GM21423 (cell line): ENCODE results near the gene A4GALT.
"Not testable (repeated sequence)": the region's sequence is repeated elsewhere in the genome, so short reads cannot be mapped to it uniquely, and the experiment has no call there.

ENCODE experiments used
- ATAC-seq: cut with Tn5 transposase; IDR thresholded peaks from one replicate; pipeline ENCODE4 v1.9.1; 2021; ENCODE audit warnings: mild to moderate bottlenecking, moderate library complexity; ENCODE audit not compliant: unreplicated experiment

Gene A4GALT

DNA sequence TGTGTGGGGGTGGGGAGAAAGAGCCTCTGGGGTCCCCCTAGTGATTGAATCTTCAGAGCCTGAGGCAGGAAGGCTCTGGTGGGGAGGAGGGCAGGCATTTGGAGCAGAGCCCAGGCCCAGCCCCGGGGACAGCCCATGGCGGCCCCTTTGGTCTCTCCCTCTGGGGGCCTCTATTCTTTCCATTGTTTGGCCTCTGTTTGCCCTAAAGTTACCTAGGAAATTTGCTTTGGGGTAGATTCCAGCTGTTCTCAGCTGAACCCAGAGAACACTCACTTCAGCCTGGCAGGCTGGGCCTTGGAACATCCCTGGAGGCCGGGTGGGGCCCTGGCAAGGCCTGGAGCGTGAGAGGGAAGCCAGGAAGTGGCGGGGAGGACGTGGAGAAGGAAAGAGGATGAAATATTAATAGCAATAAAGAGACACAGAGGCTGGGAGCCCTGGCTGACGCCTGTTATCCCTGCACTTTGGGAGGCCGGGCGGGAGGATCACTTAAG, 22.9 kb upstream of the A4GALT start:
- no peak for ATAC-seq

DNA sequence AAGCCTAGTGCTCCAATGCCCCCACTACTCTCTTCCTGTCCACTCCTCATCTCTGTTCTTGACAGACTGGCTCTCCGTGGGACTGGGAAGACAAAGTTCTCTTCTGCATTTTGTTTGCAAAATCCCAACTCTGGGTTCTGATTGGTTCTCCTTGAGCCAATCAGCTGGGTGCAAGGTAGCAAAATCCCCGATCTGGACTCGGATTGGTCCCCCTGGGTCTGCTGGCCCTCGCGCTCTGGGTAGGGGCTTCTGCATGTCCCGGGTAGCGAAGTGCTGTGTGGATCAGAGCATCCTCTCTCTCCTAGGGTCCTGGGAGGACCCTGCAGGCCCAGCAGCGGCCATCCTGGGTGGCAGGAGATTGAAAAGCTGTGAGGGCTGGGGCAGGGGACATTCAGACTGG, 22.3 kb upstream of the A4GALT start:
- no peak for ATAC-seq

DNA sequence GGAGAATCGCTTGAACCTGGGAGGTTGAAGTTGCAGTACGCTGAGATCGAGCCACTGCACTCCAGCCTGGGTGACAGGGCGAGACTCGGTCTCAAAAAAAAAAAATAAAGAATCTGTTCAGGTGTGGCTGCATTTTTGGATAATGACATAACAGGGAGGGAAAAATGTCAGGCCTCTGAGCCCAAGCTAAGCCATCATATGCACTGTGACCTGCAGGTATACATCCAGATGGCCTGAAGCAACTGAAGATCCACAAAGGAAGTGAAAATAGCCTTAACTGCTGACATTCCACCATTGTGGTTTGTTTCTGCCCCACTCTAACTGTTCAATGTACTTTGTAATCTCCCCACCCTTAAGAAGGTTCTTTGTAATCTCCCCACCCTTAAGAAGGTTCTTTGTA, 19.6 kb upstream of the A4GALT start:
- ATAC-seq = not testable (repeated sequence)

DNA sequence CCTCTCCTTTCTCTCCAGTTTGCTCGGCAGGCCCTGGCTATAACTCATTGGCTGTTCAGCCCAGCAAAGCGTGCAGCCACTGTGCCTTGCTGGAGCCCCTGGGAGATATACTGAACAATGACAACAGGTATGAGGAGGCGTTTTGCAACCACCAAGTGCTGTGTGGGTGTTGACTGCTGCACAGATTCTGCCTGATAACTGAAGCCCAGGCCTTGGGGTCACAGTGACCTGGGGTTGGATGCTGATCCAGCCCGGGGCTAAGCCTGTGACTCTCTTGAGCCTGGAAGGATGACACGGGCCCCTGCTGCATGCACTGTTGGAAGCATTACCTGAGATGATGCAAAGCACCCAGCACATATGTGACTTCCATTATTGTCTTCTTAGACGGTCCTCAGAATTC, 13.7 kb upstream of the A4GALT start:
- no peak for ATAC-seq

DNA sequence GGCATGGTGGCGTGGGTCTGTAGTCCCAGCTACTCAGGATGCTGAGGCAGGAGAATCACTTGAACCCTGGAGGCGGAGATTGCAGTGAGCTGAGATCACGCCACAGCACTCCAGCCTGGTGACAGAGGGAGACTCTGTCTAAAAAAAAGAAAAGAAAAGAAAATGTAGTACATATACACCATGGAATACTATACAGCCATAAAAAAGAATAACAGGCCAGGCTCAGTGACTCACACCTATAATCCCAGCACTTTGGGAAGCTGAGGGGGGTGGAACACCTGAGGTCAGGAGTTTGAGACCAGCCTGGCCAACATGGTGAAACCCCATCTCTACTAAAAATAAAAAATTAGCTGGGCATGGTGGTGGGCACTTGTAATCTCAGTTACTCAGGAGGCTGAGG, 12.7 kb upstream of the A4GALT start:
- not testable (repeated sequence) for ATAC-seq

DNA sequence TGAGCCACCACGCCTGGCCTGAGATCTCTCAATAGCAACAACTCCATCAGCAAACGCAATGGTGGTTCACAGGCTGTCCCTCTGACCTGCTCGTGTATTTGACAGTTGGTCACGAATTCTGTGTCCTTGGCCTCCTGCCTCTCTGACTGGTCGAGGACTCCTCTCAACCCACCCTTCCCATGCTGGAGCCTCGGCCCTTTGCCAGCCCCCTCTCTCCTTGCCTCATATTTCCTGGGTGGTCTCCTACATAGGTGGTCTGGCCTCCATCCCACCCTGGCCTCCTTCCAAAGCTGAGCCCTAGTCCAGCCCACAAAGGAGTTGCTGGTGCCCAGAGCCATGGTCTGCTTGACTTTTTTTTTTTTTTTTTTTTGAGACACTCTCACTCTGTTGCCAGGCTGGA, 11.4 kb upstream of the A4GALT start:
- no peak for ATAC-seq

DNA sequence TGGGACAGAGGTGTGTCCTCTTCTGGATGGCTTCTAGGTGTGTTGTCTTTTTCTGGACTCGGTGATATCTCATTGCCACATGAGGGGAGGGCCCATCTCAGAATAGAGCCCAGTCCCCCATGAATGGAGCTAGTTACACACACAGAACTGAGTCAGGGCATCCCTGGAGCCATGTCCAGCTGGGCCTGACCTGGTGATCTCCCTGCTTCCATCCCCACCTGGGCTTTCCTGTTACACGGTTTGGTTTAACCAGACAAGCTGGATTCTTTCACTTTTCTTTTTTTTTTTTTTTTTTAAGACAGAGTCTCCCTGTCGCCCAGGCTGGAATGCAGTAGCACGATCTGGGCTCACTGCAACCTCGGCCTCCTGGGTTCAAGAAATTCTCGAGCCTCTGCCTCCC, 6.1 kb upstream of the A4GALT start:
- no peak for ATAC-seq

DNA sequence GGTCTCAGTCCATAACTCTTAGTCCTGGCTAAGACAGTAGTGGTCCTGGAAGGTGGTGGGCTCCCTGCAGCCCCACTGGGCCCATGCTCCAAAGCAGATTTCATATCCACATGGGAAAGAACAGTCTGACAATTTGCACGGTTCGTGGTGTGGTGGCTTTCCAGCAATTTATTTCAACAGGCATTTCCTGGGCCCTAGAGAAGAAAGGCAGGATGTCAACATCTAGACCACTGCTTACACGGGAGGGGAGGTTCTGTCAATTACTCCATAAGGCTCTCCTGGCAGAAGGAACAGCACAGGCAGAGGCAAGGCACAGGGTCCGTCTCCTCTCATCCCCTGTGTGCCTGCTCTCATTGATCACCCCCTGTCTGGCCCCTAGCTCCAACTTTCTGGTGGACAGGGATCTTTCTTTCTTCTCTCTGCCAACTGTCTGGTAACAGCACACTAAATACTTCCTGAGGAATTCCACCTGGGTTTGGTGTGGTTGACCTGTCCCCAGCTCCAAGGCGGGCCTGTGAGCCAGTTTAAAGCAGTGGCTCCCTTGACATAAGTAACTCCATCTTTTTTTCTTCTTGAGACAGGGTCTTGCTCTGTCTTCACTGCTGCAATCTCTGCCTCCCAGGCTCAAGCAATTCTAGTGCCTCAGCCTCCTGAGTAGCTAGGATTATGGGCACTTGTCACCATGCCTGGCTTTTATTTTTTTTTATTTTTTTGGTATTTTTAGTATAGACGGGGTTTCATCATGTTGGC, 5.1 kb upstream of the A4GALT start:
- no peak for ATAC-seq

DNA sequence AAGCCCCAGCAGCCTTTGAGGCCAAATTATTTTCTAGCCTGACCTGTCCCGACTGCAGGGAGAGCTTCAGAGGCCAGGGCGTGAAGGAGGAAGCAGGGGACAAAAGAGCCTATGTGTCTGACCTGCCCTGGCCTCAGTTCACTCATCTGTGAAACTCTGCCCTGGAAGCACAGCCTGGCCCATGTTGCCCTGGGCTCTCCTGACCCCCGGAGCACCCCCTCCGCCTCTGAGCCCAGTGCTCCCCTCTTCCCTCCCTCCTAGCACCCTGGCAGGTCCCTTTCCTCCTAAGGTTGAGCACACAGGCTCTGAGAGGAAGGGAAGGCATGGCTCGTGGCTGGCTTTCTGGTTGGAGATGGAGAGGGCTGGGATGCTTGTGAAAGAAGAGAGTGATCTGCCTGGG, 3.4 kb upstream of the A4GALT start:
- ATAC-seq = no peak

DNA sequence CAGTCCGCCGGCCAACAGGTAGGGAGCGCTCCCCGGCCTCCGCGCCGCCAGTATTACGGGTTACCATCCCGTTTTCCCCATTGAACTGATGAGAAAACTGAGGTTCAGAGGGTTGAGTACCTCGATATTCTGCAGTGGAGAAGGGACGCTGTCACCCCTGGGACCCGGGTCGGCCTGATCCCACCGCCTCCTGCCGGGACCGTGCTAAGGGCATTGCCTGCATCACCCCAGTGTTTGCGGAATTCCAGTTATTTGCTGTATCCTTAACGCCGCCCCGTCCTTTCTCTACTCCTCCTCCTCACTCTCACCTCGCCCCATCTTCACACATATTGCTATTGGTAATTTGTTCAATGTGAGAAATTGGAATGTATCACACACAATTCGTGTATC, 370 bp upstream of the A4GALT start:
- no peak for ATAC-seq

DNA sequence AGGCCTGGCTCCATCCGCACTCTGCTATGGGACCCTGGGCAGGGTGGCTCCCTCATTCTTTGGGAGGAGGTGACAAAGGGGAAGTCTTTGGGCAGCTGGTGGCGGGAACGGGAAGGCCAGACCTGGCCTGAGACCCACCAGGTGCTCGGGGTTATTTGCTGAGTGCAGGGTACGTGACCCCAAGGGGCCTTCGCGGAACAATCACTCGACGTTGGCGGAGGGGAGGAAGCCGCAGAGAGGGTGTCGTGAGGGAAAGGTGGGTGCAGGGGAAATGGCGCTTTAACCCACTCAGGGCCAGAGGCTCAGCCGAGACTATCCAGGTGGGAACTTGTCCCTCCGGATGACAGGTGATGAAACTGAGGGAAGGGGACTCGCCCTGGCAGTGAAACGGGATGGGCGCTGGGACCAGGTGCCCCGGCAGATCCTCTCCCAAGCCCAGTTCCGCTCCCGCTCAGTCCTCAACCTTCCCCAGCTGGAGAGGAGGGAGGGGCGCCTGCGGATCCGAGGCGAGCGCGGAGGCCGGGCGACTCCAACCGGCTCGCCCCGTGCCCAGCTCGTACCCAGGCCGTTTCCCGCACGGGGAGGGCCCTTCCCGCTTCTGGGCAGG, 911 bp downstream of the A4GALT start:
- ATAC-seq = no peak

DNA sequence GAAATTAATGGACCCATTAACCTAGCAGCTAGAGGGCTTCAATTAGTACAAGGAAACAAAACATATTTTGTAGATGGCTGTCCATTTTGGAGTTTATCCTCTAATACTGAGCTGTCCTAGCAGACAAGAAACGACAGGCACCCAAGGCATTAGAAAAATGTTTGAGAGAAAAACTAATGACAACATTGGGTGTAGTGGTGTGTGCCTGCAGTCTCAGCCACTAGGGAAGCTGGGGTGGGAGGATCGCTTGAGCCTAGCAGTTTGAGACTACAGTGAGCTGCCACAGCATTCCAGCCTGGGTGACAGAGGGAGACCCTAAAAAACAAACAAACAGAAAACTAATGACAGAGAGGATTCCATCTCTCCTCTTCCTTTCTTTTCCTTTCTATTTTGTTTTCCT, 1.5 kb downstream of the A4GALT start:
- ATAC-seq = no peak

DNA sequence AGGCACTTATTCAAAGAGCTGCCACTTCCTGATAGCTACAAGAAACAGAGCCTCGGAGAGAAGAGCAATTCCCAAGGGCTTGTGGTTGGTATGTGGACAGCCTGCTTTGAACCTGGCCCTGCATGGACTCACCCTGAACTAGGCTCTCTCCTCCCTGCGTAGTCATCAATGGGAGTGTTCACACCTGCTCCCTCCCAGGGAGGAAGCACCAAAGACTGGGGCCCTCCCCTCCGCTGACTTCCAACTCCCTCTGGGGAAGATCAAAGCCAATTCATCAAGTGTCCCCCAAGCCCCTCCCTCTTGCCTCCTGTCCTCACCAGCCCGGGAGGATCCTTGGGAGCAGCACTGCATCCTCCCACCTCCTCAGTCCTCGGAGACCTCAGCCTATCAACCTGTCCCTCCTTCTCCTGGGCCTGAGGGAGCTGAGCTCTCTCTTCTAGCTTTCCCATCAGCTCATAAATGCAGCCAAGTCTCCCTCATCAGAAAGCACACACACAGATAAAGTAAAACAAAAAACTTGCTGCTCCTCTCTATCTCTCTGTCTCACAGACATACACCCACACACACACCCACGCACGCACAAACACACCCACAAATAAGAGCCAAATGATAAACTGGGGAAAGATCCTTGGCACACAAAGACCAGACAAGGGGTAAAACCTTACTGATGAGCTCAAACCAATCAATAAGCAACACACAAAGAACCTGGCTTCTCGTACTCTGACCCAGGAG, 3.3 kb downstream of the A4GALT start:
- peak; percentile 26 for ATAC-seq

DNA sequence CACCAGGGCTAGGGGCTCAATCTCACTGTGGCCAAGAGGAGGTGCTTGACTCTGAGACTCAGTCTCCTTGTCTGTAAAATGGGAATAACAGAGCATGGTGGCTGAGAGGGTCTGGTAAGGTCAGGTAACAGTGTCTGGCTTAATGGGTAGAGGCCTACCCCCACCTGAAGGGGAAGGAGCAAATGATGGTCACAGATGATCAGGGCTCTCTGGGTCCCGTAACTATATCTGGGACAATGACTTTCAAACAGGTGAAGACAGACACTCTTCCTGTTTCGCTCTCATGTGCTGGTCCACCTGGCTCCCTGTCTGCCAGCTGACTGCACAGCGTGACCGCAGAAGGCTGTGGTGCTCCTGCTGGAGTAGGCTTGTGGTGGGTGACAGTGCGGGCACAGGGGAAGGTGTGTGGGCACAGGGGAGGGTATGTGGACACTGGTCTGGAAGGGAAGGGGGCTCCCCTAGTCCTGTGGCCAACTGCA, 4.0 kb downstream of the A4GALT start:
- ATAC-seq = peak; percentile 41

DNA sequence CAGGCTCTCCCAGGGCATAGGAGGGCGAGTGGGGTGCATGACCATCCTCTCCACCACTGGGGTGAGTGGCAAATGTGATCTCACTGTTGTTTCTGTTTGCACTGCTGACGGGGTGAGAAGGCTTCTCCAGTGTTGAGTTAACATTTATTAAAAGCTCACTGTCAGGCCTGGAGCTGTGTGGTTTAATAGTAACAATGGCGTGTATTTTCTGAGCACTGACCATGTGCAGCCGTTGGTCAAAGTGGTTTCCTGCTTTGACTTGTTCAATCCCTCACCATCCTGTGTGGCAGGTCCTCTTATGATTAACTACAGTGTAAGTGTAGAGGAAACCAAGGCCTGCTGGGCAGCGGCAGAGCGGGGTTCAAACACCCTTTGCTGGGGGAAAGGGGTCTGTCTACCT, 4.4 kb downstream of the A4GALT start:
- peak; percentile 33 for ATAC-seq

DNA sequence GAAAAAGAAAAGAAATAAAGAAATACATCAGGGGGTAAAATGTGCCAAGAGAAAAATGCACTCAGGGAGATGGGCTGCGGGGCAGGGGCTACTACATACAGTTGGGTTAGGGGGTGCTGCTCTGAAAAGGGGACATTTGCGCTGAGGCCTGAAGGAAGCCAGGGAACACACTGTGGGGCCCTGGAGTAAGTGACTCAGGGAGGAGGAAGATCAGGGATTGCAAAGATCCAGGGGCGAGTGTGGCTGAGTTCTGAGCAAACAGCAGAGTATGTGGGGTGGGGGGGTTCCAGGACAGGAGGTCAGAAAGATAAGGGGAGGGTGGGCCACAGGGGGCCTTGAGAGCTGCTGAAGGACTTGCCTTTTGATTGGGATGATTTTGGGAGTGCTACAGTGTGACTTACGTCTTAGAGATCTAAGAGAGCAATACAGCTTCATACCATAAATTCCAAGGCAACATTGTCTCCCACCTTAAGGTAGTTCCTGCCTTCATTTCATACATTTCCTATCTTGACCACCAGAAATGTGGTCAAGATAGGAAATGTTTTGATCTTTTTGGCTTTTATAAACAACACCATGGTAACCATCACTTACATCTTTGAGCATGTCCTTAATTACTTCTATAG, 5.8 kb downstream of the A4GALT start:
- no peak for ATAC-seq

DNA sequence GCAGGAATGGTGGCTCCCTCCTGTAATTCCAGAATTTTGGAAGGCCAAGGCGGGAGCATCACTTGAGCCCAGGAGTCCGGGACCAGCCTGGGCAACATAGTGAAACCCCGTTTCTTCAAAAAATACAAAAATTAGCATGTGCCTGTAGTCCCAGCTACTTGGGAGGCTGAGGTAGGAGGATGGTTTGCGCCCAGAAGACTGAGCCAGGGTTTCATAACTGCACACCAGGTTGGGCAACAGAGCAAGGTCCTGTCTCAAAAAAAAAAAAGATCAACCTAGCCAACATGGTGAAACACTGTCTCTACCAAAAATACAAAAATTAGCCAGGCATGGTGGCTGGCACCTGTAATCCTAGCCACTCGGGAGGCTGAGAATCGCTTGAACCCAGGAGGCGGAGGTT, 6.4 kb downstream of the A4GALT start:
- ATAC-seq = no peak

DNA sequence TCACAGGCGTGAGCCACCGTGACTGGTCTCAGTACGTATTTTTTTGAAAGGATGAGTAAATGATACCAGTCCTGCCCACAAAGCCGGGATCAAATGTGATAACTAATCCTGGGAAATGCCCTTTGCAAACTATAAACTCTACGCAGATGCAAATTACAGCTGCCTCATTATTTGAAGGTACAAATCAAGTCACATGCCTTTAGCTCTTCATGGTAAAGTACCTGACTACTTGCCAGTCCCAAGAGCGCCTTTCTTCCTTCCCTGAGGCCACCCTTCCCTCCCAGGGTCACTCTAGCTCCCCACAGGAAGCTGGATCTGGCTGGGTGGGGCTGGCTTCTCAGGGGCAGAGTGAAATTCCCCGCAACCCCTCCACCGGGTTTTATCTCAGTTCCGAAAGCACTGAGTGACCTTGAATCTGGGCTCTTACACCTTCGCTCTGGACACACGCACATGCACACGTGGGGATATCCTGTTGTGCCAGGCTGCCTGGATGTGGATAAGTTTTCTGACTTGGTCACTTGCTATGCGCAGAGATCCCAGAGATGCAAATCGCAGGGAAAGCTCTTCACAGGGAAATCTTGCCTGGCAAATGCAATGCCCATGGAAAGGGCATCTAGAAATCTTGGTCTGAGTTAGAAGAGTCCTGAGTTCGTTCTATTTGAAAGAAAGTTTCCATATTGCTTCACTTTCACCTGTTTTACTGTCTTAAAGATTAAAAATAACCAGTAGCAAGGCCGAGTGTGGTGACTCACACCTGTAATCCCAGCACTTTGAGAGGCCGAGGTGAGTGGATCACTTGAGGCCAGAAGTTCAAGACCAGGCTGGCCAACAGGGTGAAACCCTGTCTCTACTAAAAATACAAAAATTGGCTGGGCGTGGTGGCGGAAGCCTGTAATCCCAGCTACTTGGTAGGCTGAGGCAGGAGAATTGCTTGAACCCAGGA, 8.5 kb downstream of the A4GALT start:
- ATAC-seq = no peak

DNA sequence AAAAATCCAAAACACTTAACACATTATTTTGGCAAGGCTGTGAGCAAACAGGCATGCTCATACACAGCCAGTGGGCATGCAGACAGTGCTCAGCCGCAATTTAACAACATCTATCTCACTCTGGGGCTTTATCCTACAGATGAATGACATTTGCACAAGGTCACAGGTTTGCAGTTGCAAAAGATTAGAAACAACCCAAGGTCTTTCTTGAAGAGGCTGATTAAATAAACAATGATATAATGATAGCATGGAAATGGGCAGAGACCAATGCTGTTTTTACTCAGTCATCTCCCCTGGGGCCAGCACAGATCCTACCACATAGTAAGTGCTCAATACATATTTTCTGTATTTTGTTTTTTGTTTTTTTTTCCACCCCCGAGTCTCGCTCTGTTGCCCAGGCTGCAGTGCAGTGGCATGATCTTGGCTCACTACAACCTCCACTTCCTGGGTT, 9.4 kb downstream of the A4GALT start:
- ATAC-seq = no peak

DNA sequence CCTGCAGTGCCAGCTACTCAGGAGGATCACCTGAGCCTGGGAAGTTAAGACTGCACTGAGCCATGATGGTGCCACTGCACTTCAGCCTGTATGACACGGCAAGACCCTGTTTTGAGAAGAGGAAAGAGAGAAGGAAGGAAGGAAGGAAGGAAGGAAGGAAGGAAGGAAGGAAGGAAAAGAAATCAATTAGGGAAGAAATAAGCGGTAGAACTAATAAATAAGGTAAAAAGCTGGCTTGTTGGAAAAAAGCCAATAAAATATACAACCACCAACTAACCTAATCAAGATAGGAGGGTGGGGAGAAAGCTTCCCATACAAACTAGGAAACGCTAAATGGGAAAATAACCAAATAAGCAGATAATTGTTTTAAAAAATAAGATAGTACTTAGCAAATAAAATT, 12.3 kb downstream of the A4GALT start:
- ATAC-seq = no peak
